CD4-positive, alpha-beta T cell treated with Interleukin-1 beta for 1 hour (primary cell): ENCODE results near the gene TMEM203.

Experiments used
- DNase-seq, 2 donors: peaks; one replicate each; pipeline ENCODE4 v3.0.0-alpha.2; 2020 to 2022

TMEM203 gene

DNA sequence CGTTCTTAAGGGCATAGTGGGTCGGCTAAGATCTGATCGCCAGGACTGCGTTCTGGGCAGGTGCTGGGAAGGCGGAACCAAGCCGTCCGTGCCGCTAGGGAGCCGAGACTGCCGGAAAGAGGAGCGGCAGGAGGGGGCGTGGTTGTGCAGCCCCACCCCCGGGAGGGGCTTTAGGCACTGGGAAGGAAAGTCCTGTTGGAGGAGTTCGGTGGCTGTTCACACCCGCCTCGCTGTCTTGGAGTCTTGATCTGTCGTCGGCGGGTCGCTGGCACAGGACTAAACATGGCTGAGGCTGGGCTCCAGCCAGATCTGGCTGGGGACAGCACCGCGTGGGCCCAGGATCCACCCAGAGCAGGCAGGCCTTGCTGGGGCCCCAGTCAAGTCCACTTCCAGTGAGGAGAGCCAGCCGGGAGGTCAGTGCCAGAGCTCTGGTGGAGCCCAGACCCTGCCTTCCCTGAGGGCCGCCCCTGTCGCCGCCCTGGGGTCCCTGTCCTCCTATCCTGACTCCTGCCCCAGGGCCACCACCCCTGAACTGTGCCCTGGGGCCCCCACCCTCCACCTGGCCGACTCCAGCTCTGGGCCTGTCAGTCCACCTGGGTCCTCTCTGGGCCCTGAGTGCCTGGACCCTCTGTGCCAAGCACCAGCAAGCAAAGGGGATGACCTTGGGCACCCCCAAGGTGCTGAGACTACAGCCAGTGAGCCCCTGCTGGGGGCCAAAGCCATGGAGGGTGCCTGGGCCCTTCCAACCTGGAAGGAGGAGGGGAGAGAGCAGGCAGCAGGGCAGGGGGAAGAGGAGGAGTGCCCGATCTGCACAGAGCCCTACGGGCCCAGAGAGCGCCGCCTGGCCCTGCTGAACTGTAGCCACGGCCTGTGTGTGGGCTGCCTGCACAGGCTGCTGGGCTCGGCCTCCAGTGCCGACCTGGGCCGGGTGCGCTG is 12.1 kb upstream of the TMEM203 start:
- DNase-seq: no peak

DNA sequence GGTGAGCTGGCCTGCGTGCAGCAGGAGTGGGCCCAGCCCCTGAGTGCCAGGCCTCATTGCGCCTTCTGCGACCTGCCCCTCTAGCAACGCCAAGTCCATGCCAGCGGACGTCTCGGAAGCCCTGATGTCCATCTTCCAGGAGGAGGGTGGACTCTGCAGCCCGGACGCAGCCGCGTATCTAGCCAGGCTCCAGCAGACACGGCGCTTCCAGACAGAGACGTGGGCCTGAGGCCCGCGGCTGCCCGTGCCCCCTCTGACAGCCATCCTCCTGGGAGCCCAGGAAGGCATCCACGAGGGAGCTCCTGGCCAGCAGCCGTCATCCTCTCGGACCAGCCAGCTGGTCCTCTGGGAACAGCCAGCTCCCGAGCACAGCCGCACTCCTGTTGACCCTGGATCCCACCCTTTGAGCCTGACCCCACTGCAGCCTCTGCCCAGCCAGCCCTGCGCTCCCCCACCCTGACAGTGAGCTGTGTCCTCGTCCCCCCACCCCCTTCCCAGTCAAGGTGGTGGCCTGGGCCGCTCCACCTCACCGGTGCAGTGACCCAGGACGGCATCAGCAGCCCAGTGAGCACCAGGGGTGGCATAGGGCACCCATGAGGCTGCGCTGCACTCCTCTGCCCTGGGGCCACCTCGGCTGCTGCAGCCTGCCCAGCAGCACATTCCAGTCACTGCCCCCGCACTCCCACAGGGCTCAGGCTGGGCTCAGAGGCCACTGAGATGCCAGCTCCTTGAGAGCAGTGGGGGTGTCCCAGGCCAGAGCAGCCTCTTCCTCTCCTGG is 10.9 kb upstream of the TMEM203 start:
- no peak for DNase-seq

DNA sequence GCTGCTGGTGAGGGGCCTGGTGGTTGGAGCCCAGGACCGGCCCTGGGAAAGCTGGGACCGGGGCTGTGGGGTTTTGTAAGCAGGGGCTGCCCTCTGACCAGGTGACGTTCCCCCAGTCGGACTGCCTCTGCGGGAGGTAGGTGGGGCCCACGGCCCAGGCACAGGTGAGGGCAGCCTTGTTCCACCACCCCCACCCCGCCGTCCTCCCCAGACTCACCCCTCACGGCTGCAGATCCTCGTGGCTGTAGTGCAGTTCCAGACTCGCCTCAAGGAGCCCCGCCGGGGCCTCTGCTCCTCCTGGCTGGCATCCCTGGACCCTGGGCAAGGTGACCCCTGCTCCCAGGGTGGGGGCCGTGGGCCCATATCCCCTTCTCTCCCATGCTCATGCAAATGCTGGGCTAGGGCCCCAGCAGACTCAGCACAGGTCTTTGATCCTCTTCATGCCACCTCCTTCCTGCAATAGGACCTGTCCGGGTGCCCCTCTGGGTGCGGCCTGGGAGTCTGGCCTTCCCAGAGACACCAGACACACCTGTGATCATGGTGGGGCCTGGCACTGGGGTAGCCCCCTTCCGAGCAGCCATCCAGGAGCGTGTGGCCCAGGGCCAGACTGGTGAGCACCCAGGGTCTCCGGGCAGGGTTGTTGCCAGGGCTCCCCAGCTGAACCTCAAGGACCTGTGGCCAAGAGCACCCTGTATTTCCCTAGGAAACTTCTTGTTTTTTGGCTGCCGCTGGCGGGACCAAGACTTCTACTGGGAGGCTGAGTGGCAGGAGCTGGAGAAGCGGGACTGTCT is 9.9 kb upstream of the TMEM203 start:
- no peak for DNase-seq

DNA sequence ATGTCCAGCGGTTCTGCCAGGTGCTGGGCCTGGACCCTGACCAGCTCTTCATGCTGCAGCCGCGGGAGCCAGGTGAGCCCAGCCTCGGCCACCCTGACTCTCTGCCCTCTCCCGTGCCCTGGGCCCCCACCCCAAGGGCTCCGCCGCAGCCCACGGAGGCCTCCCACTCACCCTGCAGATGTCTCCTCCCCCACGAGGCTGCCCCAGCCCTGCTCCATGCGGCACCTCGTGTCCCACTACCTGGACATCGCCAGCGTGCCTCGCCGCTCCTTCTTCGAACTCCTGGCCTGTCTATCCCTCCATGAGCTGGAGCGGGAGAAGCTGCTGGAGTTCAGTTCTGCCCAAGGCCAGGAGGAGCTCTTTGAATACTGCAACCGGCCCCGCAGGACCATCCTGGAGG is 9.2 kb upstream of the TMEM203 start:
- DNase-seq: no peak

DNA sequence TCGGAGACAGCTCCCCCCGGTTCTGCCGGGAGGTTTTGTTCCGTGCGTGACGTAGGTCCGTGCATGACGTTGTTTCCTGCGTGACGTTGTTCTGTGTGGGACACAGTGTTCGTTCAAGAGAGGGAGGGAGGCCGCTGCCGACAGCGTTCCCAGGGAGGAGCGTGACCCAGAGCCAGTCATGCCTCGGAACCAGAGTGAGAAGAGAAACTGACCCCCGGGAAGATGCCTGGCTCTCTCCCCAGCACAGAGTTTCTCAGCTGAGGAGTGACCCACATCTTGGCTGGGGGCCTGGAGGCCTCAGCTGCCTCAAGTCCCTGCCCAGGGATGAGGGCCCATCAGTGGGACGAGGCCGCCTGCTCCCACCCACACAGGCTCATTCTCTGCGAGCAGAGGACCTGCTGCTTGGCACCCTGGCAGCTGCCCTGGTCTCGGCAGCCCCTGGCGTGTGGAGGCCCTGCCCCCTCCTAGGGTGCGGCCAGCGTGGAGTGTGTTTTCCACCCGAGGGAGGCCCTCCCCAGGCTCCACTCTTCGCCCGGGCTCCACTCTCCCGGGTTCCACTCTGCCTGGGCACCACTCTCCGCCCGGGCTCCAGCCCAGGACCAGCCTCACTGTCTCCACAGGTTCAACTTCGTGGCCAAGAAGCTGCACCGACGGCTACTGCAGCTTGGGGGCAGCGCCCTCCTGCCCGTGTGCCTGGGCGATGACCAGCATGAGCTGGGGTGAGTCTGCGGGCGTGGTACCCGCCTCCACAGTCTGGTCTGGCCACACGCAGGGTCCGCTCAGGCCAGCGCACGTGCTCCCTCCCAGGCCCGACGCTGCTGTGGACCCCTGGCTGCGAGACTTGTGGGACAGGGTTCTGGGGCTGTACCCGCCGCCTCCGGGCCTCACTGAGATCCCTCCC is 8.0 kb upstream of the TMEM203 start:
- DNase-seq: no peak

DNA sequence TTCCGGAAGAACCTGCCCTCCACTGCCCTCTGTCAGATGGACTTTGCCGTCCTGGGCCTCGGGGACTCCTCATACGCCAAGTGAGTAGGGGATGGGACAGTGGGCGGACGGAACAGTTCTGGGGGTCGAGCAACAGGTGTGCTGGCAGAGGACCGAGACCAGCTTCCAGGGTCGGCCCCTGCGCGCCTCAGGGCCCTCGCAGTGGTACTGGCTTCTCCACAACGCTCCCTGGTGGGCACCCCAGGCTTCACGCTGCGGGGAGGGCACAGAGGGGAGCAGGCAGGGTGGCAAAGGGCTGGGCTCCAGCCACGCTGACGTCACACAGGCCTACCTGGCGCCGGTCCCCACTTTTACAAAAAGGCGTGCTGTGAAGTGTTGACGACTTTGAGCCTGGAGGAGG is 7.1 kb upstream of the TMEM203 start:
- DNase-seq: no peak

DNA sequence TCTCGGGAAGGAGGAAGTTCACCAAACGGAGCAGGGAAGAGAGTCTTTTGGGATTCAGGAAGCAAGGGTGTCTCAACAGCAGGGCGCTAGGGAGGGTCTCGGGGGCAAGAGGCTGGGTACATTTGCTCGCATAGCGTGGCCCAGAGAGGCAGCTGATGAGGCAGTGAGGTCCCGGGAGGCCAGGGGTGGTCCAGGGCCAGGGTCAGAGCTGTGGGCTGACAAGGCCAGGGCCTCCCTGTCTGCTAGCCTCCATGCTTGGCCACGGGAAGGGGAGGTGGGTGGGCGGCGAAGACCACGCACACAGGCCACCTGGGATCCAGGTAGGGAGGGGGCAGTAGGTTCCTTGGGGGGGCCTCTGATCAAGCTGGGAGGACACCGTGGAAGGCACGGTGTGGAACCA is 6.1 kb upstream of the TMEM203 start:
- DNase-seq: no peak

DNA sequence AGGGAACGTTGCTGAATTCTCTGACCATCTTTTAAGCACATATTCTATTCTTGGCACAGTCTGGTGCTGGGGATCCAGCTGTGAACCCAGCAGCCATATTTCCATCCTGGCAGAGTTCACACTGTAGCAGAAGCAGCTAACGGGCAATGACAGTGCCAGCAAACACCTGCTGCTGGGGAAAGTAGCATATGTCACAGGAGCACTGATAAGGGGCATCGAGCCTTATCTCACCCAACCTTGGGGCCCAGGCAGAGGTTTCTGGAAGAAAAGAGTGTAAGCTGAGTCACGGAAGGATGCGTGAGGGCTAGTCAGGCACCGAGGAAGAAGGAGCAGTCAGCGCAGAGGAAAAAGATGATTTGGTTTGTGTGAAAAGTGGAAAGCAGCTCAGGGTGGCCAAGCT is 1.2 kb upstream of the TMEM203 start:
- no peak for DNase-seq

DNA sequence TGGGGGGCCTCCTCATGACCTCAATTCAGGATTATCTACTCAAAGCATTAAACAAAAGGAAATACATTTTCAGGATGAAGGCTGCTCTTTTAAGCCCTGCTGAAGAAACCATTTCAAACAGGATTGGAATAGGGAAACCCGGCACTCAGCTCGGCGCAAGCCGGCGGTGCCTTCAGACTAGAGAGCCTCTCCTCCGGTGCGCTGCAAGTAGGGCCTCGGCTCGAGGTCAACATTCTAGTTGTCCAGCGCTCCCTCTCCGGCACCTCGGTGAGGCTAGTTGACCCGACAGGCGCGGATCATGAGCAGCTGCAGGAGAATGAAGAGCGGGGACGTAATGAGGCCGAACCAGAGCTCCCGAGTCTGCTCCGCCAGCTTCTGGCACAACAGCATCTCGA is 720 bp downstream of the TMEM203 start:
- no peak for DNase-seq

DNA sequence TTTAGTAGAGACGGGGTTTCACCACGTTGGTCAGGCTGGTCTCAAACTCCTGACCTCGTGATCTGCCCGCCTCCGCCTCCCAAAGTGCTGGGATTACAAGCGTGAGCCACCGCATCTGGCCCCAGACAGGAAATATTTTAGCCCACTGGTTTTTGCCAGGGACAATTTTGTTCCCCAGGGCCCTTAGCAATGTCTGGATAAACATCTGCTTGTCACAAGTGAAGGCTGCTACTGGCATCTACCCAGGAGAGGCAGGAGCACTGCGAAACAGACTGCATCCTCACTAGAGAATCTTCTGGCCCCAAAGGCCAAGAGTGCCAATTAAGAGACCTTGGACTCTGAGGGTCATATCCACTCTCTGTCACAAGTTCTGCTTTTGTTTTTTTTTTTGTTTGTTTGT is 2.5 kb downstream of the TMEM203 start:
- DNase-seq: no peak

DNA sequence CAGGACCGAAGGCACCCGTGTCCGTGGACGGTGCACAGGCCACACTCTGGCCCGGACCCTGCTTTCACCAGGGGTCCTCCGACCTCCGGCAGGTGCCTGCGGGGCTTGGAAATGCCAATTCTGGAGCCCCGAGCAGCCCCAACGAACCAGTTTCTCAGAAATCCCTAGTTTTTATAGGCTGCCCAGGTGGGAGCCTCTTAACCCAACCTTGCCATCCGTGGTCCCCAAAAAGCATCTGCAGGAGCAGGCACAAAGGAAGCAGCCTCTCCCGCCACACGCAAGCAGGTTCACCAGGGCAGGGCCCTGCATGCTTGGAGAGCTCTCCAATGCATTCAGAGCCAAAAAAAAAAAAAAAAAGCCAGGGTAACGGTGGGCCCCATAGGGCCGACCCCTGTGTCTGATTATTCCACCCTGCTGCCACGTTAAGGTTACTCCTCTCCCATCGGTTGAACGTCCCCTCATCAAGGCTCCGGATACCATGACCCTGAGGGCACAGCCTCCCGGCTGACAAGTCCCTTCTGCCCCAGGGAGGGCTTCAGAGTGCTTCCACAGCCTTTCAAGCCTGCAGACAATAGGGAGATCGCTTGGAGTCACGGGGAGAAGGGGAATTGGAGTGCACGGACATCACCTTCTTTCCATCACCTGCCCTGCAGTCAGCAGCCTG is 4.1 kb downstream of the TMEM203 start:
- no peak for DNase-seq

DNA sequence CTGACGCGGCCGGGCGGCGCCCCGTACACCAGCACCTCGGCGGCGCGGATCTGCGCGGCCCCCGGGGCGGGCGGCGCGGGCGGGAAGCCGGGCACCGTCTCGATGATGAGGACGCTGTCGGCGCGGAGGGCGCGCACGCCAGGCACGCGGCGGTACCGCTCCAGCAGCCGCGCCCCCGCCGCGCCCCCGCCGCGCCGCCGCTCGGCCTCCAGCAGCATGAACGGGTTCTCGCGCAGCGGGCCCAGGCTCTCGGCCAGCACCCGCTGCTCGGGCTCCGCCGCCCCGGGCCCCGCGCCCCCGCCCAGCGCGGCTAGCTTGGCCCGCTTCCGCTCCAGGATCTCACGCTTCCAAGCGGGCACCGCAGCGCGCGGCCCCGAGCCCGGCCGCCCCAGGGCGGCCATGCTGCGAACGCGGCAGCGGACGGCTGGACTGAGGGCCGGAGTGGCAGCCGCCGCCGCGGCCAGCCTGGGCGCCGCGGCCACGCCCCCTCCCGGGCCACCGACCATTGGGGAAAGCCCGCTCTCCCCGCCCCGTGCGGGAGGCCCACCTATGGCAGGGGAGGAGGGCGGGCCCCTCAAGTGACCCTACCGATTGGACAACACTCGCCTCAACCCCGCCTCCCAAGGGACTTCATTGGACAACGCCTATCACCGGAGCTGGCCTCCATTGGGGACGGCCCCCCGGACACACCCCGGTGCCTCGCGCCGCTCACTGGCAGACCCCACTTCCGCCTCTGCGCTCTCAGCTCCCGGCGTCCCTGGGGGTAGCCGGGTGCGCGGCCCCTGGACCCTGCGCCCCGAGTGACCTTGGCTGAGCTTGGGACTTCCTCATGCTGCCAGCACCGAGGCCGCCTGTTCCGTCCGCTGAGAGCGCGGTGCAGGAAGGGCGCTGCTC is 4.9 kb downstream of the TMEM203 start, which contains the start of gene TPRN:
Gene TPRN, minus strand, starts transcription at position 431 of the 894 bp plus-strand sequence. Its CDS starts 30 bp downstream, at position 401.
- DNase-seq: peak; percentile 98 to 99

DNA sequence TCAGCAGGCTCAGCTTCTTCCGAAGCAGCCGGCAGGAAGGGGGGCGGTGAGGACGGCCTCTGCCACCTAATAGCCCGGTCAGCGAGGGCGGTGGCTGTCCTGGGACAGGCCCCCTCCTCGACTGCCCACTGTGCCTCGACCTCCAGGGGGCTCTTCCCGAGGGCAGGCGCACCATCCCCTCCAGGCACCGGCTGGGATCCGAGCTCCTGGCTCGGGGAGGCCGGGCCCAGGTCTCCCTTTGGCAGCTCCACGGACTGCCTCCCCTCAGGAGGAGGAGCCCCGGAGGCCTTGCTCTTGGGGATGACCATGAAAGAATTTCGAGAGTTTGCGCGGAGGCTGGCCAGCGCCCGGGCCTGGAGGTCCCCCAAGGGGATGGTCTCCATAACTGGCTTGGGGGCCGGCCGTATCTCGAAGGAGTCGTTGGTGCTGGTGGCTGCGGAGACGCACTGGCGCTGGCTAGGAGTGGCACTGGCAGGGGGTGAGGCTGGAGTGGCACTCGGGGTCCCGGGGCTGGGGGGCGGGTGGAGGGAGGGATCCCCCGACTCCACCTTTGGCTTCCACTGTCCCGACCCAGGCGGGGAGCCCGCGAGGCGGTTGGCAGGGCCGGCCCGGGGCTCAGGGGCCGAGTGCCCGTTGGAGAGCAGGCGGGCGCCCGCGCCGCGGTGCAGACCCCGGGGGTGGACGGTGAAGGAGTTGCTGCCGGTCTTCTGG is 5.9 kb downstream of the TMEM203 start:
- no peak for DNase-seq

DNA sequence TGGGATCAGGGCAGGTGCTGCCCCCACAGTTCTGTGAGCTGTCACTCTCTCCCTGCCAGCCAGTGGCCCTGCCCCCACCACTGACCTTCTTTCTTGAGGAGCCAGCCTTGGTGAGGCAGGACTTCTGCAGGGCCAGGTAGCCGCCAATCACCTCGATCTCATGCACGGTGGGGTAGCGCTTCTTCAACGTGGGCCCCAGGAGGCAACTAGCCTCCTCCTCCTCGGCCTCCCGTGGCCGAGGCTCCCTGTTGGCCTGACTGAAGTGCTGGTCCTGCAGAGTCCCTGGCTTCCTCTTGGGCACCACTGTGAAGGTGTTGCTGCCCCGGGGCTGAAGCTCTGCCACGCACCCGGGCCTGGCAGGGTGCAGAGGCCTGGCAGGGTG is 6.6 kb downstream of the TMEM203 start:
- DNase-seq: no peak

DNA sequence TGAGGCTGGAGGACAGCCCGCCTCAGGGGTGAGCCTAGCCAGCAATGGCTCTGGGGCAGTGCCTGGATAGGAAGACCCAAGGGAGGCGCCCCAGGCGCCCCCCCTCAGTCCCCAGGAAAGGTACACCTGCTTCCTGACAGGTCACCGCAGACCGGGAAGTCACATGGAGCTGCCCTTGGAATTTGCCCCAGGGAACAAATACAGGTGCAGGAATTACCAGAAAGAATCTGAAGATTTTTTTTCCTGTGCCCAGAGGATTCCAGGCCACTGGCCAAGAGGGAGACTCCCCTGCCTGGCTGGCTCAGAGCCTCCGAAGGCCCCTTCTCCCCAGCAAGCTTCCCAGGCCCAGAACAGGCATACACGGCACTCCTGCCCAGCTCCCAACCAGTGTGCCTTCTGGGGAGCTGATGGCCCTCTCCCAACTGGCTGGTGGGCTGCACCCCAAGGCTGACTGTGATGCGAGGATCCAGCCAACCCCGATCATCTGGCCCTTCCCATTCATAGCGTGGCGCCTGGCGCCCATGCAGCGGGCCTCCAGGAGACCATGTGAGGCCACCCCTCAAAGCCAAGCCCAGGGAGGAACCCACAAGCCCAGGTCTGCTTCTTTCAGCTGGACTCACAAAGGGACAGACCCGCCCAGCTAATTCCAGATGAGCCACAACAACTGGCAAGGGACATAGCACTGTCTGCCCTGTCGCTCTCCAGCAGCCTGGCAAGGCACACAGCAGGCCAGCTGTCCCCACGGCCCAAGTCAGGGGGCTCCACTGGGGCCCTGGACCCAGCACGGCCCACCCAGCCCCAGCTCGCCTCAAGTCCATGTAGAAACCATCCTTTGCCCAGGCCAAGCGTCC is 7.2 kb downstream of the TMEM203 start:
- no peak for DNase-seq

DNA sequence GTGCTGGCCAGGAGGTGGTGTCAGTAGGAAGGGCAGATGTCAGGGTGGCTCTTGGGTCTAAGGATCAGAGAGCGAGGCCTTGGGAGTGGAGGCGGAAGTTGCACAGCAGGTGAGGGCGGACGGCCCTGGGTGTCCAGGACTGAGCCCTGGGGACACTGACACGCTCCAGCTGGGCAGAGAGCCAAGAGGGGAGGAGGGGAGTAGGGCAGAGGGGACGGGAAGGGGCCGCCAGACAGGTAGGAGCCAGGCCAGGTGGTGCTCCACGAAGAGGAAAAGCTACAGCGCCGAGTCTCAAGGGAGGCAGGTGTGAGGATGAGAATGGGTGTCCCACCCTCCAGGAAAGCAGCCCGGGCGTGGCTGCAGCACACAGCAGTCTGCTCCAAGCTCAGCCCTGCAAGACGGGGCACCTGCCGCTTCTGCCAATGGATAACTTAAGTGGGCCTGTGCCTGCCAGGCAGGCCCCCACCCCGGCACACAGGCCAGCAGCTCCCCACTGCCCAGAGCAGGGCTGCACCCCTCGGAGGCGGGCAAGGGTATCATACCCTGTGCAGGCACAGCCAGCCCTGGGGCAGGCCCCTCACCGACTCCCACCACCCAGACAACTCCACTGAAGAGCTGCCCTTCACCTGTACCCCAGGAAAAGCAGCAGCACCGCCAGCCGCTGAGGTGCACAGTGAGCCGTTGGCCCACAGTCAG is 9.8 kb downstream of the TMEM203 start:
- DNase-seq: no peak

DNA sequence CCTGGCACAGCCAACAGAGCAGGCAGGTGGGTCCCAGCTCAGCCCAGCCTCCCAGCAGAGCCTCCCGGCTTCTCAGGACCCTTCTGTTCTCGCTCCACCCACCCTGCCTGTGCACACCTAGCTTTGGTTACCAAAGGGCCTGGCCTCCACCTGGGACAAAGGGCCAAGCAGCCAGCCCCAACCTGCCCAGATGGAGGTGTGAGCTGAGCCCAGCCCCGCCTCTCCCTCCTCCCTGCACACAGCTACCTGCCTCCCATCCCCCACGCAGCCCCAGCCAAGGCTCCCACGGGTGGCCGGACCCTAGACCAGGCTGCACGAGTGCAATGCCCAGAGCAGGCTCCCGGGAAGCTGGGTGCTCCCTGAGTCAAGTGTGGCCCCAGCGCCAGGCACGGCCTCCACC is 10.5 kb downstream of the TMEM203 start:
- DNase-seq: no peak

DNA sequence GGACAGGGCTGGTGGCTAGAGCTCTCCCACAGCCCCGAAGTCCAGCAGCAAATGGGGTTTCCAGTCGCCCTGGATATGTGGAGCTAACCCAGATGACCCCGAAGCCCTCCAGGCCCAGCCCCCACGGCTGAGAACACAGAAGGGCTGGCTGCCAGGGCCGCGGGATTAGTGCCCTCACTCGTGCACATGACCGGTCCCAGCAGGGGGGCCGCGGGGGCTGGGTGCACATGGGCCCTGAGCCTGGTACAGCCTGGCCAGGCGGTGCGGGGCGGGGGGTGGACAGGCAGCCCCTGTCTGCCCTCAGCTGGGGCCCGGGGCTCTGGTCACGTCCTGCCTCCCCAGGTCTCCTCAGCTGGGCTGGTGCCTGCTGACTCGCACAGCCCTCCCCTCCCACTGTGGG is 11.1 kb downstream of the TMEM203 start:
- DNase-seq: no peak
